ENCODE results near the gene PHTF2.

PHTF2 gene

GRCh38 chr7:77770316-77770715 is 28.3 kb upstream of the PHTF2 start:
- TF ChIP-seq TCF12 (IDR thresholded peaks at IDR 0.05; ENCODE audit: low read depth) (no peak), EP300 (IDR thresholded peaks at IDR 0.05; ENCODE audit: borderline replicate concordance) (no peak), CEBPB (IDR thresholded peaks at IDR 0.05) (no peak), TEAD4 (IDR thresholded peaks at IDR 0.05) (no peak), TAF1 (IDR thresholded peaks at IDR 0.05; ENCODE audit: low read depth) (no peak)

- TF ChIP-seq RAD21 (IDR thresholded peaks at IDR 0.05; ENCODE audit: low read depth) (no peak), EGR1 (IDR thresholded peaks at IDR 0.05) (no peak), EP300 (IDR thresholded peaks at IDR 0.05; ENCODE audit: borderline replicate concordance) (no peak), USF1 (IDR thresholded peaks at IDR 0.05) (no peak), NFIC (IDR thresholded peaks at IDR 0.05) (no peak), FOXM1 (IDR thresholded peaks at IDR 0.05; ENCODE audit: borderline replicate concordance, low read depth) (no peak), CREB1 (IDR thresholded peaks at IDR 0.05; ENCODE audit: low read depth) (no peak), ZBTB7A (IDR thresholded peaks at IDR 0.05; ENCODE audit: low read depth) (no peak), MAX (IDR thresholded peaks at IDR 0.05) (no peak), YY1 (IDR thresholded peaks at IDR 0.05; ENCODE audit: low read depth) (no peak), TEAD4 (IDR thresholded peaks at IDR 0.05) (no peak)
- TF ChIP-seq, protein P1, sequence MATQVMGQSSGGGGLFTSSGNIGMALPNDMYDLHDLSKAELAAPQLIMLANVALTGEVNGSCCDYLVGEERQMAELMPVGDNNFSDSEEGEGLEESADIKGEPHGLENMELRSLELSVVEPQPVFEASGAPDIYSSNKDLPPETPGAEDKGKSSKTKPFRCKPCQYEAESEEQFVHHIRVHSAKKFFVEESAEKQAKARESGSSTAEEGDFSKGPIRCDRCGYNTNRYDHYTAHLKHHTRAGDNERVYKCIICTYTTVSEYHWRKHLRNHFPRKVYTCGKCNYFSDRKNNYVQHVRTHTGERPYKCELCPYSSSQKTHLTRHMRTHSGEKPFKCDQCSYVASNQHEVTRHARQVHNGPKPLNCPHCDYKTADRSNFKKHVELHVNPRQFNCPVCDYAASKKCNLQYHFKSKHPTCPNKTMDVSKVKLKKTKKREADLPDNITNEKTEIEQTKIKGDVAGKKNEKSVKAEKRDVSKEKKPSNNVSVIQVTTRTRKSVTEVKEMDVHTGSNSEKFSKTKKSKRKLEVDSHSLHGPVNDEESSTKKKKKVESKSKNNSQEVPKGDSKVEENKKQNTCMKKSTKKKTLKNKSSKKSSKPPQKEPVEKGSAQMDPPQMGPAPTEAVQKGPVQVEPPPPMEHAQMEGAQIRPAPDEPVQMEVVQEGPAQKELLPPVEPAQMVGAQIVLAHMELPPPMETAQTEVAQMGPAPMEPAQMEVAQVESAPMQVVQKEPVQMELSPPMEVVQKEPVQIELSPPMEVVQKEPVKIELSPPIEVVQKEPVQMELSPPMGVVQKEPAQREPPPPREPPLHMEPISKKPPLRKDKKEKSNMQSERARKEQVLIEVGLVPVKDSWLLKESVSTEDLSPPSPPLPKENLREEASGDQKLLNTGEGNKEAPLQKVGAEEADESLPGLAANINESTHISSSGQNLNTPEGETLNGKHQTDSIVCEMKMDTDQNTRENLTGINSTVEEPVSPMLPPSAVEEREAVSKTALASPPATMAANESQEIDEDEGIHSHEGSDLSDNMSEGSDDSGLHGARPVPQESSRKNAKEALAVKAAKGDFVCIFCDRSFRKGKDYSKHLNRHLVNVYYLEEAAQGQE (IDR thresholded peaks at IDR 0.05; ENCODE audit: low read depth): no peak
Observed at GRCh38 chr7:77771901-77772300, 26.7 kb upstream of the PHTF2 start.

DNA sequence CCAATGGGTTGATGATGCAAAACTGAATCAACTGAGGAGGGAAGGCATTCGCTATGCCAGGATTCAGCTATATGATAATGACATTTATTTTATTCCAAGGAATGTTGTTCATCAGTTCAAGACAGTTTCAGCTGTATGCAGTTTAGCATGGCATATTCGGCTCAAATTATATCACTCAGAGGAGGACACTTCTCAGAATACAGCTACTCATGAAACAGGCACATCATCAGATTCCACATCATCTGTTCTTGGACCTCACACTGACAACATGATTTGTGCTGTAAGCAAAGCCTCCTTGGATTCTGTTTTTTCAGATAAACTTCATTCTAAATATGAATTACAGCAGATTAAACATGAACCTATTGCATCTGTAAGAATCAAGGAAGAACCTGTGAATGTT is 20.0 kb upstream of the PHTF2 start:
- TF ChIP-seq TAF1 (IDR thresholded peaks at IDR 0.05; ENCODE audit: low read depth) (no peak), CEBPB (IDR thresholded peaks at IDR 0.05) (no peak), USF1 (IDR thresholded peaks at IDR 0.05) (no peak), YY1 (IDR thresholded peaks at IDR 0.05; ENCODE audit: low read depth) (no peak), EGR1 (IDR thresholded peaks at IDR 0.05) (no peak), TEAD4 (IDR thresholded peaks at IDR 0.05) (no peak), NFIC (IDR thresholded peaks at IDR 0.05) (no peak), RAD21 (IDR thresholded peaks at IDR 0.05; ENCODE audit: low read depth) (no peak), EP300 (IDR thresholded peaks at IDR 0.05; ENCODE audit: borderline replicate concordance) (no peak), FOXM1 (IDR thresholded peaks at IDR 0.05; ENCODE audit: borderline replicate concordance, low read depth) (no peak), CREB1 (IDR thresholded peaks at IDR 0.05; ENCODE audit: low read depth) (no peak)
- TF ChIP-seq, protein P1 (IDR thresholded peaks at IDR 0.05; ENCODE audit: low read depth): no peak

- TF ChIP-seq EP300 (IDR thresholded peaks at IDR 0.05; ENCODE audit: borderline replicate concordance) (no peak), TCF12 (IDR thresholded peaks at IDR 0.05; ENCODE audit: low read depth) (no peak), EGR1 (IDR thresholded peaks at IDR 0.05) (no peak), YY1 (IDR thresholded peaks at IDR 0.05; ENCODE audit: low read depth) (no peak), MAX (IDR thresholded peaks at IDR 0.05) (no peak), TAF1 (IDR thresholded peaks at IDR 0.05; ENCODE audit: low read depth) (no peak), ZBTB7A (IDR thresholded peaks at IDR 0.05; ENCODE audit: low read depth) (no peak), TEAD4 (IDR thresholded peaks at IDR 0.05) (no peak), CEBPB (IDR thresholded peaks at IDR 0.05) (no peak), NFIC (IDR thresholded peaks at IDR 0.05) (no peak), CREB1 (IDR thresholded peaks at IDR 0.05; ENCODE audit: low read depth) (no peak), FOXM1 (IDR thresholded peaks at IDR 0.05; ENCODE audit: borderline replicate concordance, low read depth) (no peak), RAD21 (IDR thresholded peaks at IDR 0.05; ENCODE audit: low read depth) (no peak), USF1 (IDR thresholded peaks at IDR 0.05) (no peak)
- TF ChIP-seq, protein P1 (IDR thresholded peaks at IDR 0.05; ENCODE audit: low read depth): no peak
Observed at GRCh38 chr7:77782383-77782782, 16.2 kb upstream of the PHTF2 start.
